B cell (primary cell): ENCODE measurements around the gene CCDC122. TPM values are rescaled to one million over a fixed set of nuclear protein-coding genes. Genes with fewer than 3 reads are reported as not detected.

ENCODE experiments used
- ATAC-seq: fragments of 200-7000 bp; cut with Tn5 transposase; one replicate; pipeline ENCODE4 v1.10.0; 2021; ENCODE audit warnings: low read depth, mild to moderate bottlenecking, moderate number of reproducible peaks, moderate library complexity
- CTCF ChIA-PET: fragments of 350-600 bp; sonication (Branson Sonifier 250); formaldehyde crosslinking; loops from one replicate; lab custom pipeline; 2021; ENCODE audit warnings: antibody characterized with exemption, inconsistent platforms; lab: Charles Lee
- POLR2A ChIA-PET: fragments of 350-600 bp; sonication (Branson Sonifier 250); formaldehyde crosslinking; loops from one replicate; lab custom pipeline; 2021; ENCODE audit warnings: antibody characterized with exemption; lab: Charles Lee
- DNase-seq: peaks from one replicate; pipeline ENCODE4 v3.0.0; 2013
- H2AFZ ChIP-seq: 2 replicates; pipeline ENCODE4 v1.6.1; 2012; ENCODE audit warnings: mild to moderate bottlenecking, low read depth, low read length; ENCODE audit not compliant: insufficient read depth, poor library complexity, severe bottlenecking
- H3K27ac ChIP-seq, 2 donors: 1 replicate in 1 of 2; 2 replicates in 1 of 2; pipeline ENCODE4 v1.5.1; 2012 to 2013; ENCODE audit warnings: low read length in 2 of 2, mild to moderate bottlenecking in 2 of 2, moderate library complexity in 1 of 2
- H3K27me3 ChIP-seq, 4 experiments: fragments of 200-600 bp in 1 of 4; sonication (generic) in 1 of 4; replicated peaks in 1 of 4; 1 replicate in 2 of 4; 2 replicates in 2 of 4; pipeline versions ENCODE4 v1.6.1 to v1.7.0; 2013 to 2016; ENCODE audit warnings: low read length in 3 of 4, mild to moderate bottlenecking in 2 of 4, mixed read lengths in 1 of 4, moderate library complexity in 1 of 4; ENCODE audit not compliant: insufficient read depth in 4 of 4, control insufficient read depth in 3 of 4; ENCODE audit errors: control extremely low read depth in 1 of 4
- H3K36me3 ChIP-seq, 2 experiments: replicated peaks in 1 of 2; 1 replicate in 1 of 2; 2 replicates in 1 of 2; pipeline versions ENCODE4 v1.6.1 to v1.7.1; 2013; ENCODE audit warnings: low read length in 1 of 2; ENCODE audit not compliant: insufficient read depth in 2 of 2, control insufficient read depth in 1 of 2; ENCODE audit errors: control extremely low read depth in 1 of 2, extremely low read depth in 1 of 2
- H3K4me1 ChIP-seq, 2 donors: fragments of 200-600 bp in 1 of 2; sonication (generic) in 1 of 2; 1 replicate in 1 of 2; 2 replicates in 1 of 2; pipeline versions ENCODE4 v1.5.1 to v1.6.1; 2013 to 2017; ENCODE audit warnings: low read length in 2 of 2; ENCODE audit not compliant: control insufficient read depth in 2 of 2, insufficient read depth in 2 of 2
- H3K4me2 ChIP-seq: replicated peaks from 2 replicates; pipeline ENCODE3; 2012; ENCODE audit warnings: mild to moderate bottlenecking, low read depth, low read length; ENCODE audit not compliant: poor library complexity, severe bottlenecking
- H3K4me3 ChIP-seq, 5 experiments: fragments of 200-600 bp in 1 of 5; sonication (generic) in 1 of 5; 1 replicate in 3 of 5; 2 replicates in 2 of 5; pipeline versions ENCODE4 v1.5.1 to v1.7.0; 2011 to 2016; ENCODE audit warnings: low read length in 4 of 5, mild to moderate bottlenecking in 4 of 5, low read depth in 2 of 5, control low read depth in 1 of 5, moderate library complexity in 1 of 5; ENCODE audit not compliant: insufficient read depth in 1 of 5; ENCODE audit errors: control extremely low read depth in 1 of 5, extremely low read depth in 1 of 5
- H3K79me2 ChIP-seq: fragments of 200-600 bp; sonication (generic); one replicate; pipeline ENCODE4 v1.6.0; 2016; ENCODE audit warnings: low read length; ENCODE audit not compliant: control insufficient read depth, insufficient read depth
- H3K9ac ChIP-seq: fragments of 200-600 bp; sonication (generic); 2 replicates; pipeline ENCODE4 v1.6.1; 2017; ENCODE audit warnings: mild to moderate bottlenecking, low read length, moderate library complexity
- H3K9me3 ChIP-seq, 3 donors: one replicate each; pipeline versions ENCODE4 v1.6.1 to v1.7.1; 2013; ENCODE audit warnings: low read length in 2 of 3; ENCODE audit not compliant: control insufficient read depth in 2 of 3, insufficient read depth in 1 of 3; ENCODE audit errors: control extremely low read depth in 1 of 3
- H4K20me1 ChIP-seq: 2 replicates; pipeline ENCODE4 v1.6.0; 2012; ENCODE audit warnings: mild to moderate bottlenecking, low read length; ENCODE audit not compliant: insufficient read depth, control insufficient read depth, poor library complexity, severe bottlenecking
- H3K27ac Mint-ChIP-seq: one replicate; pipeline ENCODE4 v1.8.0; 2021; ENCODE audit warnings: mixed read lengths
- H3K27me3 Mint-ChIP-seq: one replicate; pipeline ENCODE4 v1.8.0; 2021; ENCODE audit warnings: mixed read lengths
- H3K4me1 Mint-ChIP-seq: one replicate; pipeline ENCODE4 v1.8.0; 2021; ENCODE audit warnings: mixed read lengths
- H3K4me3 Mint-ChIP-seq: one replicate; pipeline ENCODE4 v1.8.0; 2021; ENCODE audit warnings: mixed read lengths
- H3K9me3 Mint-ChIP-seq: one replicate; pipeline ENCODE4 v1.8.0; 2022; ENCODE audit warnings: mixed read lengths; ENCODE audit not compliant: insufficient read depth
- CTCF ChIP-seq: fragments of 200-600 bp; IDR thresholded peaks from one replicate; pipeline ENCODE4 v1.8.0; 2022; ENCODE audit warnings: antibody characterized with exemption, mild to moderate bottlenecking
- EZH2 ChIP-seq: IDR thresholded peaks from 2 replicates; pipeline ENCODE4 v1.6.1; 2012; ENCODE audit warnings: borderline replicate concordance, low read depth, mild to moderate bottlenecking, moderate library complexity, low read length; ENCODE audit not compliant: insufficient read depth, poor library complexity, severe bottlenecking
- WGBS: methylation state at CpG from one replicate; pipeline ENCODE4 v1.1.5; 2013; ENCODE audit warnings: missing lambda C conversion rate; ENCODE audit not compliant: insufficient coverage; 5-methylcytosine and 5-hydroxymethylcytosine counted together
- intact Hi-C: fragments of 100-400 bp; cut with micrococcal nuclease; formaldehyde crosslinking; loops from one replicate; pipeline ENCODE4 v1.10.0; 2022
- polyA plus RNA-seq: library from polyadenylated mRNA; depleted of rRNA; stranded (reverse); fragments of >200 nt; gene quantifications from 2 replicates; pipeline ENCODE4 v1.2.3, GENCODE V29; 2012
- total RNA-seq, 2 donors: library from RNA; stranded (reverse); fragments of 120-200 nt in 1 of 2; gene quantifications; 1 replicate in 1 of 2; 2 replicates in 1 of 2; pipeline versions ENCODE4 v1.2.3 to v1.2.4, GENCODE V29; 2013 to 2022

The CCDC122 gene
- total and polyA plus RNA-seq, 2 donors (not counting 1 experiment from before 2014, with no cell fraction given), result 1.1 to 12.1 TPM

- Histone ChIP-seq H3K4me2 (no peak overlapping the region), H3K9ac (no peak overlapping the region), H4K20me1 (no peaks in the 10 kb centered on the region), H3K36me3 (no peaks in the 10 kb centered on the region), H3K27me3 (peaks cover 0 to 16% (median 10%) of the 10 kb centered on the region in 4 experiments), H2AFZ (no peak overlapping the region), H3K4me3 (no peak overlapping the region), H3K27ac (no peak overlapping the region), H3K4me1 (peaks cover 4 to 6% of the 10 kb centered on the region in 2 donors), H3K9me3 (peaks cover 0 to 1% (median 0%) of the 10 kb centered on the region in 3 donors), H3K79me2 (no peaks in the 10 kb centered on the region)
- ChIA-PET POLR2A (no interaction called here), CTCF (interaction anchor here (3.0 kb wide), 1 partner anchor 16 kb away, joined by 9 read pairs; no protein-coding TSS in a partner anchor)
- ATAC-seq, result no peak
- WGBS, result no CpG with 5 or more reads among the region's 5 CpGs
- Mint-ChIP-seq H3K4me1 (peaks cover 7% of the 10 kb centered on the region), H3K4me3 (no peak overlapping the region), H3K27ac (no peak overlapping the region), H3K27me3 (peaks cover 42% of the 10 kb centered on the region), H3K9me3 (no peaks in the 10 kb centered on the region)
- TF ChIP-seq CTCF (no peak), EZH2 (no peak)
- intact Hi-C loops, result no loop called here
- peak; percentile 10 for DNase-seq
These were observed 45.2 kb upstream of the CCDC122 start for GRCh38 chr13:43924549-43925245.

GRCh38 chr13:43920965-43921674 is 41.6 kb upstream of the CCDC122 start:
- no peak overlapping the region for H2AFZ ChIP-seq
- peaks cover 4 to 6% of the 10 kb centered on the region in 2 donors for H3K4me1 ChIP-seq
- no peak overlapping the region for H3K4me3 ChIP-seq
- WGBS, result no CpG with 5 or more reads among the region's 1 CpG
- H3K4me2 ChIP-seq, result no peak overlapping the region
- H3K9me3 ChIP-seq, result no peaks in the 10 kb centered on the region
- ChIA-PET CTCF (interaction anchor here (0.9 to 1.7 kb wide), 3 partner anchors 13 to 553 kb away, joined by 3 to 5 read pairs (median 4); no protein-coding TSS in a partner anchor), POLR2A (no interaction called here)
- Mint-ChIP-seq H3K4me1 (peaks cover 7% of the 10 kb centered on the region), H3K9me3 (no peaks in the 10 kb centered on the region), H3K4me3 (no peak overlapping the region), H3K27me3 (peaks cover 56% of the 10 kb centered on the region), H3K27ac (no peak overlapping the region)
- H3K79me2 ChIP-seq, result no peaks in the 10 kb centered on the region
- H3K27me3 ChIP-seq, result peaks cover 0 to 16% (median 11%) of the 10 kb centered on the region in 4 experiments
- no peaks in the 10 kb centered on the region for H4K20me1 ChIP-seq
- H3K9ac ChIP-seq, result no peak overlapping the region
- DNase-seq (no peak), ATAC-seq (no peak)
- no peak overlapping the region for H3K27ac ChIP-seq
- intact Hi-C loops, result no loop called here
- H3K36me3 ChIP-seq, result no peaks in the 10 kb centered on the region
- TF ChIP-seq EZH2, result no peak
- TF ChIP-seq CTCF, result no peak
